ENCODE measurements around the gene TEFM.
A peak's percentile ranks its signal among the peaks of the same experiment; 100 is the strongest.

TEFM gene

GRCh38 chr17:30906101-30906911 is at the start of gene TEFM:
TSS of gene TEFM (minus strand) at chr17:30906238. CDS start at chr17:30906198, 40 bp downstream.
- CTCF ChIA-PET = interaction anchor here (1.0 to 1.7 kb wide), 3 partner anchors 9 to 64 kb away, joined by 3 to 5 read pairs (median 3); partner anchors contain the start of gene RNF135
- no peak for TF ChIP-seq CTCF (IDR thresholded peaks at IDR 0.05; ENCODE audit: control extremely low read depth, extremely low read depth, low read depth, missing control alignments)
- POLR2A ChIA-PET = no interaction called here
- peak; percentile 92 for DNase-seq (ENCODE audit: extremely low spot score)

- ChIA-PET POLR2A (interaction anchor here (0.6 kb wide), 1 partner anchor 1357 kb away, joined by 4 read pairs; no protein-coding TSS in a partner anchor), CTCF (interaction anchor here (1.1 to 1.8 kb wide), 2 partner anchors 14 to 15 kb away, joined by 3 to 5 read pairs; no protein-coding TSS in a partner anchor)
- no peak for TF ChIP-seq CTCF (IDR thresholded peaks at IDR 0.05; ENCODE audit: control extremely low read depth, extremely low read depth, low read depth, missing control alignments)
- DNase-seq (ENCODE audit: extremely low spot score) = no peak
These were observed 48.2 kb upstream of the TEFM start for GRCh38 chr17:30954046-30954830.

- POLR2A ChIA-PET = no interaction called here
- CTCF ChIA-PET = interaction anchor here (0.8 to 1.2 kb wide), 2 partner anchors 14 to 19 kb away, joined by 3 read pairs; no protein-coding TSS in a partner anchor
- no peak for TF ChIP-seq CTCF (IDR thresholded peaks at IDR 0.05; ENCODE audit: control extremely low read depth, extremely low read depth, low read depth, missing control alignments)
- no peak for DNase-seq (ENCODE audit: extremely low spot score)
These were observed 46.8 kb upstream of the TEFM start for GRCh38 chr17:30952638-30953393.

- CTCF ChIA-PET = interaction anchor here (0.9 kb wide), 1 partner anchor 20 kb away, joined by 3 read pairs; the partner anchor contains the start of gene RNF135
- no peak for DNase-seq (ENCODE audit: extremely low spot score)
- TF ChIP-seq CTCF (IDR thresholded peaks at IDR 0.05; ENCODE audit: control extremely low read depth, extremely low read depth, low read depth, missing control alignments) = no peak
- POLR2A ChIA-PET = no interaction called here
These were observed 44.8 kb upstream of the TEFM start for GRCh38 chr17:30950669-30951399.

- ChIA-PET POLR2A (no interaction called here), CTCF (no interaction called here)
- no peak for DNase-seq (ENCODE audit: extremely low spot score)
- no peak for TF ChIP-seq CTCF (IDR thresholded peaks at IDR 0.05; ENCODE audit: control extremely low read depth, extremely low read depth, low read depth, missing control alignments)
These were observed 44.2 kb upstream of the TEFM start for GRCh38 chr17:30950189-30950588.
